ENCODE data around the gene TJP1.
"Not testable (repeated sequence)": the region's sequence is repeated elsewhere in the genome, so short reads cannot be mapped to it uniquely, and the experiment has no call there.

TJP1 gene

DNA sequence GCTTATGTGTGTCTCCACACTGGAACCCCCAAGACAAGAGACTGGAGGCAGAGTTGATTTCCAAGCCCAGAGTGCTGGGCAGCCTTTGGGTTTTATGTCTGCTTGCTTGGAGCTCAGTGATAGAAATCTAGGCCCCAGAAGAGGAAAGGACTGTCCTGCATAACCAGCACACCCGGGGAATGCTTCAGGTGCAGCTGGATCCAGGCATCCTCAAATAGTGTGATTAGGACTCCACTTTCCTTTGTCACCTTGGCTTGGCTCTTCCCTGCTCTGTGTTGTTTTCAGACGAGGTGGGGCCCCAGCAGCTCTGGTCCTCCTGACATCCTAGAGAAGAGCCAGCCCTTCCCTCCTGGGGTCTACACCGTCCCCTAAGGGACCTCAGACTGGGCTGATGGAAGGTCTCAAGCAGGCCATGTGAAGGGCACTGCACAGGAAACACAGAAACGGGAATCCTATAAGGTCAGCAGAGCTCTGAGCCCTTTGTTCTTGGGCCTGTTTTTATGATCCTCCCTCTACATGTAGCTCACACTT is 143.7 kb downstream of the TJP1 start:
- TF ChIP-seq, protein P1, sequence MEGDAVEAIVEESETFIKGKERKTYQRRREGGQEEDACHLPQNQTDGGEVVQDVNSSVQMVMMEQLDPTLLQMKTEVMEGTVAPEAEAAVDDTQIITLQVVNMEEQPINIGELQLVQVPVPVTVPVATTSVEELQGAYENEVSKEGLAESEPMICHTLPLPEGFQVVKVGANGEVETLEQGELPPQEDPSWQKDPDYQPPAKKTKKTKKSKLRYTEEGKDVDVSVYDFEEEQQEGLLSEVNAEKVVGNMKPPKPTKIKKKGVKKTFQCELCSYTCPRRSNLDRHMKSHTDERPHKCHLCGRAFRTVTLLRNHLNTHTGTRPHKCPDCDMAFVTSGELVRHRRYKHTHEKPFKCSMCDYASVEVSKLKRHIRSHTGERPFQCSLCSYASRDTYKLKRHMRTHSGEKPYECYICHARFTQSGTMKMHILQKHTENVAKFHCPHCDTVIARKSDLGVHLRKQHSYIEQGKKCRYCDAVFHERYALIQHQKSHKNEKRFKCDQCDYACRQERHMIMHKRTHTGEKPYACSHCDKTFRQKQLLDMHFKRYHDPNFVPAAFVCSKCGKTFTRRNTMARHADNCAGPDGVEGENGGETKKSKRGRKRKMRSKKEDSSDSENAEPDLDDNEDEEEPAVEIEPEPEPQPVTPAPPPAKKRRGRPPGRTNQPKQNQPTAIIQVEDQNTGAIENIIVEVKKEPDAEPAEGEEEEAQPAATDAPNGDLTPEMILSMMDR (IDR thresholded peaks at IDR 0.05; ENCODE audit: extremely low read depth, missing control alignments) = no peak
- DNase-seq (ENCODE audit: low spot score) = no peak

DNA sequence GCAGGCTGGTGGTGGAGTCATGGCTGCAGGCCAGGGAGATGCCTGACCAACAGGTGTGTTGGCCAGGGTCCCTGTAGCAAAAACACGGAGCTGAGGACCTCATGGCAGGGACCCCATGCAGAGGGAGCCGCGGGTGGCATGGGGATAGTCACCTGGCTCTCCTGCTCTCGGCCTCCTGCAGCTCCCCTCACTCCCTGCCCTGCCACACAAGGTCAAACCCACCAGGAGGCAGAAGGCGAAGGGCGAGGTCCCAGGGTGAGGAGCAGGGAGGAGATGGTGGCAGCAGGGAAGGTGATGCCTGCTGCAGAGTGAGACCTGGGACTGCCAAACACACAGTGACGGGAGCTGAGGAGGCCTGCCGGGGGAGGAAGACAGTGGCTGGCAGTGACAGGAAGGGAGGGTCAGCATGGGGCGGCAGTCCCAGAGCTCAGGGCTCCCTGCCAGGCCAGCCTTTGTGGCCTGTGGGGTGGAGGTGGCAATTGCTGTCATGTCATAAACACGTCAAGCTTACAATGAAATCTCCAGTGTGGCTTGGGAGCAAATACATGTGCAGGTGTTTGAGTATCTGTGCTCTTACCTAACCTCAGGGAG is 144.3 kb downstream of the TJP1 start:
- TF ChIP-seq, protein P1 (IDR thresholded peaks at IDR 0.05; ENCODE audit: extremely low read depth, missing control alignments) = no peak
- DNase-seq (ENCODE audit: low spot score) = no peak

DNA sequence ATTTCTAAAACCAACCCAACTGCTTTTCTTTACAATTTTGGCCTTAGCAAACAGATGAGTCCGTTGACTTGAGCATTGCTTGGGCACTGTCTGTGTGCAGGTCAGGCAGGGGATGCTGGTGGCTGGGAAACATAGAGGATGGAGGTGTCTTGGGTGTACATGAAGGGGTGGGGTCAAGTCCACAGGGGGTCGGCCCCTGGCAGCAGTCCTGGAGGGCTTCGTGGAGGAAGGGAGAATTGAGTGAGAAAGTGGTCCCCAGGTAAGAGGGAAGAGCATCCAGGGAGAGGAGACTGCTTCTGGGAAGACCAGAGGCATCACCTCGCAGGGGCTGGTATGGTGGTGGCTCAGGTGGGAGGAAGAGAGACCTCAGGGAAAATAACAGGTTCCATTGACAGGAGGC is 144.8 kb downstream of the TJP1 start:
- no peak for DNase-seq (ENCODE audit: low spot score)
- TF ChIP-seq, protein P1 (IDR thresholded peaks at IDR 0.05; ENCODE audit: extremely low read depth, missing control alignments) = no peak

DNA sequence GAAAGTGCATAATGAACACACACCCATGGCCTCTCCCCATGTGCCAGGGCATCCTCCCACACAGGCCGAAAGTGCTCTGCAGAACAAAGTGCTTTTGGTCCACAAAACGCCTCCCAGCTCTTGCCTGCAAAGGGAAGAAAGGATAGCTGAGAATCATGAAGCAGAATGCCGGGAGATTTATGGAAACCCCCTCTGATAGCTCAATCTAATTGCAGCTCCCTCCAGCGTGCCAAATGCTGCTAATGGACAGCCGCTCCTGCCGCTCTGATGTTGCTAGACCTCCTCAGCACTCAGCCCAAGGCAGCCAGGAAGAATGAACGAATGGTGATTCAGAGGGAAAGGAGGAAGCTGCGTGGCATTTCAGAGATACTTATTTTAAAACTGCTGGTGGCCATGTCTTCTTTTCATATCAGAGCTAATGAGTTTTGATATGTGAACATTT is 145.3 kb downstream of the TJP1 start:
- DNase-seq (ENCODE audit: low spot score) = no peak
- TF ChIP-seq, protein P1 (IDR thresholded peaks at IDR 0.05; ENCODE audit: extremely low read depth, missing control alignments) = no peak

DNA sequence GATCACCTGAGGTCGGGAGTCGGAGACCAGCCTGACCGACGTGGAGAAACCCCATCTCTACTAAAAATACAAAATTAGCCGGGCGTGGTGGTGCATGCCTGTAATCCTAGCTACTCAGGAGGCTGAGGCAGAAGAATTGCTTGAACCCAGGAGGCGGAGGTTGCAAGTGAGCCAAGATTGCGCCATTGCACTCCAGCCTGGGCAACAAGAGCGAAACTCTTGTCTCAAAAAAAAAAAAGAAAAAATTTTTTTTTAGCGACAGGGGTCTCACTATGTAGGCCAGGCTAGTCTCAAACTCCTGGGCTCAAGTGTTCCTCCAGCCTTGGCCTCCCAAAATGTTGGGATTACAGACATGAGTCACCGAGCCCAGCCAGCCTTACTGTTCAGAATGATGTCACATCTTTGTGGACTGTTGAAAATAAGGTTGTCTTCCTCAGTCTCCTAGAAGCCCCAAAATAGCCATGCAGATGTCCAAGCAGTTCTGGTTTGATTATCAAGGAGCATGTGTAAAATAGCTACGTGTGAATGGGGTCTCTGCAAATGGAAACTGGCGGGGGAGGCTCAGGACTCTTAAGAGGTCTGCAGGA is 145.8 kb downstream of the TJP1 start:
- not testable (repeated sequence) for DNase-seq (ENCODE audit: low spot score)

DNA sequence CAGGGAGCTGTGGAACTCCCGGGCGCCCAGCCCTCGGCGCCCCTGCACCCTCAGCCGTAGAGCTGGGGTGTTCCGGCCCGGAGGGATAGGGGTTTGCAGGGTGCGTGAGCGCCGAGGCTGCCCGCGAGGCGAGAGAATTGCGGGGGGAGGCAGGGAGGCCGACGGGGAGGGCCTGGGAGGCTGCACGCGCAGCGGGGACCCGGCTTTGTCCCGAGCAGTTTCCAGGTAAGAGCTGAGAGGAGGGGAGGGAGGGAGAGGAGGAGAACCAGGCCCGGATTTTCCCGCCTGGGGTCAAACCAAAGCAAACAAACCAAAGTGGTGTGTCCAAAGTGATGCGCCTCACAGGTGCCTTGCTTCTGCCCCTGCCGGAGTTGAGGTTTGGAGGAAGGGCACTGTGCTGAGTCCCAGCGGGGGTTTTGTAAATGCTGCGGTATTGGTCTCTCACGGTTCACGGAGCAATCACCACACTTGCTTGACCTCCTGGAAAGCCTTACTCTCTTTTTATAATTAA is 146.4 kb downstream of the TJP1 start:
- TF ChIP-seq, protein P1 (IDR thresholded peaks at IDR 0.05; ENCODE audit: extremely low read depth, missing control alignments) = no peak
- no peak for DNase-seq (ENCODE audit: low spot score)

DNA sequence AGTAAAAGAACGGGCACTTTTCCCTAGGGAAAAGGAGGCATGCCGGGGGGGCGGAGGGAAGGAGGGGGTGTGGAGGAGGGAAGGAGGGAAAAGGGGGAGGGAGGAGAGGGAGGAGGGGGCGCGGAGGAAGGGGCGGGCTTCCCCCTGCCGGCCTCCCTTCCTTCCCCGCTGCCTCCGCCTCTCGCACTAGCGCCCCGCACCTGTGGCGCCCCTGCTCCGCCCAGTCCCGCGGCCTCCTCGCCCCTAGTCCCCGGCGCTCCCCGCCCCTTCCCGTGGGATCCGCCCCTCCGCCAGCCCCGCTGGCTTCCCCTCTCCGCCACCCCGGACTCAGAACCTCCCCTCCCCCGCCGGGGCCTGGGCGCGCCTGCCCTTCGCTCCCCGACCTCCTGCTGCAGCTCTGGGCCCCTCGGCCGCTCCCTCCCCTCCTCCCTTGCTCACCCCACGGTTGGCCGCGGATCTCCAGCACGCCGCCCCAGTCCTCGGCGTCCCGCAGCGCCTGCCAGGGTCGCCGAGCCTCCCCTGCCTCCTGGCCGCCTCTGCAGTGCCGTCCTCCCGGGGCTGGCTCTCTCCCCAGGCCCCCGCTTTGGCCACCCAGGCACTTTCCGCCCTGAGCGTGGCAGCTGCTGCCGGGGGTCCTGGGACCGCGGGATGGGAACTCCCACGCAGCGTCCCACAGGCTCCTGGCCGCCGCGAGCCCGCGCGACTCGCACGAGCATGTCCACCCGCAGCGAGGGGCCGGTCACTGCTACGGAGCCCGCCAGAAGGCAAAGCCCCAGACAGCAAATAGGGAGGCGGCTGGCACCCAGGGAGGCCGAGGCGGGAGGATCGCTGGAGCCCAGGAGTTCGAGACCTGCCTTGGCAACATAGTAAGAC is 147.4 kb downstream of the TJP1 start:
- TF ChIP-seq, protein P1 (IDR thresholded peaks at IDR 0.05; ENCODE audit: extremely low read depth, missing control alignments) = no peak
- DNase-seq (ENCODE audit: low spot score) = no peak

Measured in GM20000 (cell line).